Epithelial cell of proximal tubule (primary cell): ENCODE data around the gene NAV3. TPM values are rescaled to one million over a fixed set of nuclear protein-coding genes. Genes with fewer than 3 reads are reported as not detected.

ENCODE experiments used
- DNase-seq: peaks from one replicate; pipeline ENCODE4 v3.0.0-alpha.2; 2011; ENCODE audit warnings: low read depth
- H3K4me3 ChIP-seq: 2 replicates; pipeline ENCODE4 v1.5.1; 2011; ENCODE audit warnings: low read depth, mild to moderate bottlenecking, low read length
- total RNA-seq: library from RNA; depleted of rRNA; stranded (reverse); fragments of >200 nt; gene quantifications from 2 replicates; pipeline ENCODE4 v1.2.3, GENCODE V29; 2015
- TF ChIP-seq, protein P1 (sequence below): conservative IDR thresholded peaks from 2 replicates; pipeline ENCODE4 v1.5.1; 2012; ENCODE audit warnings: low read depth, mild to moderate bottlenecking, low read length

NAV3 gene
- total RNA-seq, 1 donor from 2014 or later = 15.5 TPM

DNA sequence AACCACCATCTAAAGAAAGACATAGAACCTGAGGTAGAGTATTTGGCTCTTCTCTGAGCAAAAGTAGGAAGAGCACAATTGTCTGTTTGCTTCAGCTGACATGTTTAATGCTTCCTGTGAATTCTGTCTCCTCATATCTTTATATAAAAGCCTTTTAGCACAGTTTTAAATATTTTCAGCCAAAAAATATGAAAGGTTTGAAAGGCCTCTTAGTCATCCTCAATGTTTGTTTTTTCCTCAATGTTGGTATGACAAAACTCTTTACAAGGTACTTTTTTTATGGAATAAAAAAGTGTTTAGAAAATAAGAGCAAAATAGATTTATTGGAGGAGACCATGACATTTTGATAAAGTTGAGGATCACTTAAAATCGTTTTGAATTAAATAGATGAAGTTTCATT, 360.9 kb downstream of the NAV3 start:
- no peak for DNase-seq
- TF ChIP-seq, protein P1, sequence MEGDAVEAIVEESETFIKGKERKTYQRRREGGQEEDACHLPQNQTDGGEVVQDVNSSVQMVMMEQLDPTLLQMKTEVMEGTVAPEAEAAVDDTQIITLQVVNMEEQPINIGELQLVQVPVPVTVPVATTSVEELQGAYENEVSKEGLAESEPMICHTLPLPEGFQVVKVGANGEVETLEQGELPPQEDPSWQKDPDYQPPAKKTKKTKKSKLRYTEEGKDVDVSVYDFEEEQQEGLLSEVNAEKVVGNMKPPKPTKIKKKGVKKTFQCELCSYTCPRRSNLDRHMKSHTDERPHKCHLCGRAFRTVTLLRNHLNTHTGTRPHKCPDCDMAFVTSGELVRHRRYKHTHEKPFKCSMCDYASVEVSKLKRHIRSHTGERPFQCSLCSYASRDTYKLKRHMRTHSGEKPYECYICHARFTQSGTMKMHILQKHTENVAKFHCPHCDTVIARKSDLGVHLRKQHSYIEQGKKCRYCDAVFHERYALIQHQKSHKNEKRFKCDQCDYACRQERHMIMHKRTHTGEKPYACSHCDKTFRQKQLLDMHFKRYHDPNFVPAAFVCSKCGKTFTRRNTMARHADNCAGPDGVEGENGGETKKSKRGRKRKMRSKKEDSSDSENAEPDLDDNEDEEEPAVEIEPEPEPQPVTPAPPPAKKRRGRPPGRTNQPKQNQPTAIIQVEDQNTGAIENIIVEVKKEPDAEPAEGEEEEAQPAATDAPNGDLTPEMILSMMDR = no peak
- H3K4me3 ChIP-seq = no peak overlapping the region

DNA sequence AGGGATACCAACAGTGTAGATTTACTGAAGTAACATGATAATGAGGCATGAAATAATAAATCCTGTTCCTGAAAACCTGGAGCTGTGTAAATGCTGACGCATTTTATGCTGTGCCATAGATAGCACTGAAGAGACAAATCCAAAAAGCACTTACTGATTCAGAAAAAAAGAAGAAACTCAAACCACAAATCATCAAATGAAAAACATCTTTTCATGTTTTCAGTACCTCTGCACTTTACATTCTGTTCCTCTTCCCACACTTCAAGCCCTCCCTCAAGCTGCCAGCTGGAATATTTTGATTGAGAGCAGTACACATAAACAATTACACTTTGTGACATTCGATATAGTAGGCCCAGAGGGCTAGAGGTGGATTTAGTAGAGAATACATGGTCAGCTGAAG, 362.3 kb downstream of the NAV3 start:
- DNase-seq = no peak
- TF ChIP-seq, protein P1 = no peak
- H3K4me3 ChIP-seq = no peak overlapping the region

GRCh38 chr12:78194448-78194847, 363.8 kb downstream of the NAV3 start:
- DNase-seq = peak; percentile 41
- no peak overlapping the region for H3K4me3 ChIP-seq
- TF ChIP-seq, protein P1 = no peak

GRCh38 chr12:78198896-78199295, 368.2 kb downstream of the NAV3 start:
- DNase-seq = no peak
- TF ChIP-seq, protein P1 = no peak
- H3K4me3 ChIP-seq = no peak overlapping the region

DNA sequence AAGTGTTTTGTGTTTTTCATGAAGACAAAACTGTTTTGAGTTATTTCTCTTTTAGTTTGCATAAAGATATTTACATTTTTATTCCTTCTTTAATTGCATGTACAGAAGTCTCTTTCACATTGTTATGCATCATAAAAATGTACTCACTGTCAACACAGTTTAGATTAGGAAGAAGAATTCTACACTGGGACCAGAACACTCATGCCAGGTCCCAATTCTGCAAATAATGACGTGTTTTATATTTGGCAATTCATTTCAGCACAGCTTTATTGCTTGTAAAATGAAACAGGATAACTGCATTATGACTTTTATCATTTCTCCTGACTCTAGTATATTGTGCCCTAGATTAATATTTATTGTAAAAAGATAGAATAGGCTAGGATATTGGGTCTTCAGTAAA, 369.2 kb downstream of the NAV3 start:
- TF ChIP-seq, protein P1 = no peak
- H3K4me3 ChIP-seq = no peak overlapping the region
- no peak for DNase-seq

DNA sequence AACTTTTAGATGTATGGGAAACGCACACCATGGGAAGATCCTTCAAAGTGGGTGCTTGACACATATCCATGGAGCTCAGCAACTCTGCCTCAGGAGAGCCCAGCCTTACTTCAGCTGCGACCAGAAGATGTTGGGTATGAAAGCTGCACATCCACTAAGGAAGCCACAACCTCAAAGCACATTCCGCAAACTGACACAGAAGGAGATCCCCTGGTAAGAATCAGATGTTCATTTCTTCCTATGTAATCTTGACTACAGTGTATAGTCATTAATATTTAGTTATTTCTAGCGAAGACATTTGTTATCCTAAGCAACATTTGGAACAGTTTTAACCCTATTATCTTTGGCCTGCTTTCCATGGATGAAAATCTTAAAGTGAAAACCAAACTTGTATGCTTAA, 374.2 kb downstream of the NAV3 start:
- TF ChIP-seq, protein P1 = no peak
- H3K4me3 ChIP-seq = no peak overlapping the region
- DNase-seq = no peak

DNA sequence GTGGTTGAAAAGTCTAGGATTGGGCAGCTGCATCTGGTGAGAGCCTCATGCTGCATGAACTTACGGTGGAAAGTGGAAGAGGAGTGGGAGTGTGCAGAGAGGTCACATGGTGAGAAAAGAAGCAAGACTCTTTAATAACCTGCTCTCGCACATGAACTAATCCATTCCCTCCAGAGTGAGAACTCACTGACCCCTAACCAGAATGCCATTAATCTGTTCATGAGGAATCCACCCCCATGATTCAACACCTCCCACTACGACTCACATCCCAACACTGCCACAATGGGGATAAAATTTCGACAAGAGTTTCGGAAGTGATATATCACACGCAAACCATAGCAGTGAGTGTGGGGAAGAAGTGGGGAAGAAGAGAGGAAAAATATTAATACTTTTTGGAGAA, 377.4 kb downstream of the NAV3 start:
- DNase-seq = peak; percentile 41
- TF ChIP-seq, protein P1 = no peak
- H3K4me3 ChIP-seq = no peak overlapping the region
